B cell (primary cell): ENCODE measurements around the gene TMEM106B. TPM values are rescaled to one million over a fixed set of nuclear protein-coding genes. Genes with fewer than 3 reads are reported as not detected.

Experiments used
- ATAC-seq: fragments of 200-7000 bp; cut with Tn5 transposase; one replicate; pipeline ENCODE4 v1.10.0; 2021; ENCODE audit warnings: low read depth, mild to moderate bottlenecking, moderate number of reproducible peaks, moderate library complexity
- CTCF ChIA-PET: fragments of 350-600 bp; sonication (Branson Sonifier 250); formaldehyde crosslinking; loops from one replicate; lab custom pipeline; 2021; ENCODE audit warnings: antibody characterized with exemption, inconsistent platforms; lab: Charles Lee
- POLR2A ChIA-PET: fragments of 350-600 bp; sonication (Branson Sonifier 250); formaldehyde crosslinking; loops from one replicate; lab custom pipeline; 2021; ENCODE audit warnings: antibody characterized with exemption; lab: Charles Lee
- DNase-seq: peaks from one replicate; pipeline ENCODE4 v3.0.0; 2013
- H2AFZ ChIP-seq: 2 replicates; pipeline ENCODE4 v1.6.1; 2012; ENCODE audit warnings: mild to moderate bottlenecking, low read depth, low read length; ENCODE audit not compliant: insufficient read depth, poor library complexity, severe bottlenecking
- H3K27ac ChIP-seq, 2 donors: 1 replicate in 1 of 2; 2 replicates in 1 of 2; pipeline ENCODE4 v1.5.1; 2012 to 2013; ENCODE audit warnings: low read length in 2 of 2, mild to moderate bottlenecking in 2 of 2, moderate library complexity in 1 of 2
- H3K27me3 ChIP-seq, 4 experiments: fragments of 200-600 bp in 1 of 4; sonication (generic) in 1 of 4; replicated peaks in 1 of 4; 1 replicate in 2 of 4; 2 replicates in 2 of 4; pipeline versions ENCODE4 v1.6.1 to v1.7.0; 2013 to 2016; ENCODE audit warnings: low read length in 3 of 4, mild to moderate bottlenecking in 2 of 4, mixed read lengths in 1 of 4, moderate library complexity in 1 of 4; ENCODE audit not compliant: insufficient read depth in 4 of 4, control insufficient read depth in 3 of 4; ENCODE audit errors: control extremely low read depth in 1 of 4
- H3K36me3 ChIP-seq, 2 experiments: replicated peaks in 1 of 2; 1 replicate in 1 of 2; 2 replicates in 1 of 2; pipeline versions ENCODE4 v1.6.1 to v1.7.1; 2013; ENCODE audit warnings: low read length in 1 of 2; ENCODE audit not compliant: insufficient read depth in 2 of 2, control insufficient read depth in 1 of 2; ENCODE audit errors: control extremely low read depth in 1 of 2, extremely low read depth in 1 of 2
- H3K4me1 ChIP-seq, 2 donors: fragments of 200-600 bp in 1 of 2; sonication (generic) in 1 of 2; 1 replicate in 1 of 2; 2 replicates in 1 of 2; pipeline versions ENCODE4 v1.5.1 to v1.6.1; 2013 to 2017; ENCODE audit warnings: low read length in 2 of 2; ENCODE audit not compliant: control insufficient read depth in 2 of 2, insufficient read depth in 2 of 2
- H3K4me2 ChIP-seq: replicated peaks from 2 replicates; pipeline ENCODE3; 2012; ENCODE audit warnings: mild to moderate bottlenecking, low read depth, low read length; ENCODE audit not compliant: poor library complexity, severe bottlenecking
- H3K4me3 ChIP-seq, 5 experiments: fragments of 200-600 bp in 1 of 5; sonication (generic) in 1 of 5; 1 replicate in 3 of 5; 2 replicates in 2 of 5; pipeline versions ENCODE4 v1.5.1 to v1.7.0; 2011 to 2016; ENCODE audit warnings: low read length in 4 of 5, mild to moderate bottlenecking in 4 of 5, low read depth in 2 of 5, control low read depth in 1 of 5, moderate library complexity in 1 of 5; ENCODE audit not compliant: insufficient read depth in 1 of 5; ENCODE audit errors: control extremely low read depth in 1 of 5, extremely low read depth in 1 of 5
- H3K79me2 ChIP-seq: fragments of 200-600 bp; sonication (generic); one replicate; pipeline ENCODE4 v1.6.0; 2016; ENCODE audit warnings: low read length; ENCODE audit not compliant: control insufficient read depth, insufficient read depth
- H3K9ac ChIP-seq: fragments of 200-600 bp; sonication (generic); 2 replicates; pipeline ENCODE4 v1.6.1; 2017; ENCODE audit warnings: mild to moderate bottlenecking, low read length, moderate library complexity
- H3K9me3 ChIP-seq, 3 donors: one replicate each; pipeline versions ENCODE4 v1.6.1 to v1.7.1; 2013; ENCODE audit warnings: low read length in 2 of 3; ENCODE audit not compliant: control insufficient read depth in 2 of 3, insufficient read depth in 1 of 3; ENCODE audit errors: control extremely low read depth in 1 of 3
- H4K20me1 ChIP-seq: 2 replicates; pipeline ENCODE4 v1.6.0; 2012; ENCODE audit warnings: mild to moderate bottlenecking, low read length; ENCODE audit not compliant: insufficient read depth, control insufficient read depth, poor library complexity, severe bottlenecking
- H3K27ac Mint-ChIP-seq: one replicate; pipeline ENCODE4 v1.8.0; 2021; ENCODE audit warnings: mixed read lengths
- H3K27me3 Mint-ChIP-seq: one replicate; pipeline ENCODE4 v1.8.0; 2021; ENCODE audit warnings: mixed read lengths
- H3K4me1 Mint-ChIP-seq: one replicate; pipeline ENCODE4 v1.8.0; 2021; ENCODE audit warnings: mixed read lengths
- H3K4me3 Mint-ChIP-seq: one replicate; pipeline ENCODE4 v1.8.0; 2021; ENCODE audit warnings: mixed read lengths
- H3K9me3 Mint-ChIP-seq: one replicate; pipeline ENCODE4 v1.8.0; 2022; ENCODE audit warnings: mixed read lengths; ENCODE audit not compliant: insufficient read depth
- EZH2 ChIP-seq: IDR thresholded peaks from 2 replicates; pipeline ENCODE4 v1.6.1; 2012; ENCODE audit warnings: borderline replicate concordance, low read depth, mild to moderate bottlenecking, moderate library complexity, low read length; ENCODE audit not compliant: insufficient read depth, poor library complexity, severe bottlenecking
- WGBS: methylation state at CpG from one replicate; pipeline ENCODE4 v1.1.5; 2013; ENCODE audit warnings: missing lambda C conversion rate; ENCODE audit not compliant: insufficient coverage; 5-methylcytosine and 5-hydroxymethylcytosine counted together
- intact Hi-C: fragments of 100-400 bp; cut with micrococcal nuclease; formaldehyde crosslinking; loops from one replicate; pipeline ENCODE4 v1.10.0; 2022
- polyA plus RNA-seq: library from polyadenylated mRNA; depleted of rRNA; stranded (reverse); fragments of >200 nt; gene quantifications from 2 replicates; pipeline ENCODE4 v1.2.3, GENCODE V29; 2012
- total RNA-seq, 2 donors: library from RNA; stranded (reverse); fragments of 120-200 nt in 1 of 2; gene quantifications; 1 replicate in 1 of 2; 2 replicates in 1 of 2; pipeline versions ENCODE4 v1.2.3 to v1.2.4, GENCODE V29; 2013 to 2022
- TF ChIP-seq, protein P1 (sequence below): fragments of 200-600 bp; IDR thresholded peaks from one replicate; pipeline ENCODE4 v1.8.0; 2022; ENCODE audit warnings: antibody characterized with exemption, mild to moderate bottlenecking

Gene TMEM106B
- total and polyA plus RNA-seq, 2 donors (not counting 1 experiment from before 2014, with no cell fraction given): 8.4 to 28.3 TPM

DNA sequence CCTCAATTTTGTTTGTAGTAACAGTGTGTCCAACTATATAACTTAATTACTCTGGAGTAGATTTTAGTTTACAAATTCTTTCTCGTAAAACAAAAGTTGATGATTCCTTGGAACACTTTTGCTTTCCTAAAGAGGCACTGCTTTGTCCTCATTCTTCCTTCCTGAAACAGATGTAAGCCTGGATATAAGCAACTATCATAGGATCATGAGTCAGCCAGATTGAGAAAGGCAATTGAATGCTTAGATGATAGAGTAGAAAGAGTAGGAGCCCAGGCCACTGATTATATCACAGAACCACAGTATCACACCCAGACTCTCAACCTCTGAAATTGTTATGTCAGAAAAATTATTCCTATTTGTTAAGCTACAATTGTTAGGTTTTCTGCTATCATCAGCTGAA, 69.9 kb downstream of the TMEM106B start:
- Histone ChIP-seq H4K20me1 (no peaks in the 10 kb centered on the region), H3K4me3 (no peak overlapping the region), H3K36me3 (no peaks in the 10 kb centered on the region), H3K27ac (no peak overlapping the region), H3K9ac (no peak overlapping the region), H3K79me2 (no peaks in the 10 kb centered on the region), H3K9me3 (peaks cover 1 to 9% (median 6%) of the 10 kb centered on the region in 3 donors), H3K4me1 (no peaks in the 10 kb centered on the region), H2AFZ (no peak overlapping the region), H3K4me2 (no peak overlapping the region), H3K27me3 (peaks cover 0 to 7% (median 4%) of the 10 kb centered on the region in 4 experiments)
- DNase-seq: no peak
- intact Hi-C loops: no loop called here
- H3K27me3 Mint-ChIP-seq: peaks cover 40% of the 10 kb centered on the region
- no peak for ATAC-seq
- H3K27ac Mint-ChIP-seq: no peak overlapping the region
- no peak overlapping the region for H3K4me3 Mint-ChIP-seq
- CTCF ChIA-PET: no interaction called here
- no peak for TF ChIP-seq EZH2
- TF ChIP-seq, protein P1, sequence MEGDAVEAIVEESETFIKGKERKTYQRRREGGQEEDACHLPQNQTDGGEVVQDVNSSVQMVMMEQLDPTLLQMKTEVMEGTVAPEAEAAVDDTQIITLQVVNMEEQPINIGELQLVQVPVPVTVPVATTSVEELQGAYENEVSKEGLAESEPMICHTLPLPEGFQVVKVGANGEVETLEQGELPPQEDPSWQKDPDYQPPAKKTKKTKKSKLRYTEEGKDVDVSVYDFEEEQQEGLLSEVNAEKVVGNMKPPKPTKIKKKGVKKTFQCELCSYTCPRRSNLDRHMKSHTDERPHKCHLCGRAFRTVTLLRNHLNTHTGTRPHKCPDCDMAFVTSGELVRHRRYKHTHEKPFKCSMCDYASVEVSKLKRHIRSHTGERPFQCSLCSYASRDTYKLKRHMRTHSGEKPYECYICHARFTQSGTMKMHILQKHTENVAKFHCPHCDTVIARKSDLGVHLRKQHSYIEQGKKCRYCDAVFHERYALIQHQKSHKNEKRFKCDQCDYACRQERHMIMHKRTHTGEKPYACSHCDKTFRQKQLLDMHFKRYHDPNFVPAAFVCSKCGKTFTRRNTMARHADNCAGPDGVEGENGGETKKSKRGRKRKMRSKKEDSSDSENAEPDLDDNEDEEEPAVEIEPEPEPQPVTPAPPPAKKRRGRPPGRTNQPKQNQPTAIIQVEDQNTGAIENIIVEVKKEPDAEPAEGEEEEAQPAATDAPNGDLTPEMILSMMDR: no peak
- no CpG with 5 or more reads among the region's 1 CpG for WGBS
- no peaks in the 10 kb centered on the region for H3K4me1 Mint-ChIP-seq
- peaks cover 3% of the 10 kb centered on the region for H3K9me3 Mint-ChIP-seq
- POLR2A ChIA-PET: no interaction called here

DNA sequence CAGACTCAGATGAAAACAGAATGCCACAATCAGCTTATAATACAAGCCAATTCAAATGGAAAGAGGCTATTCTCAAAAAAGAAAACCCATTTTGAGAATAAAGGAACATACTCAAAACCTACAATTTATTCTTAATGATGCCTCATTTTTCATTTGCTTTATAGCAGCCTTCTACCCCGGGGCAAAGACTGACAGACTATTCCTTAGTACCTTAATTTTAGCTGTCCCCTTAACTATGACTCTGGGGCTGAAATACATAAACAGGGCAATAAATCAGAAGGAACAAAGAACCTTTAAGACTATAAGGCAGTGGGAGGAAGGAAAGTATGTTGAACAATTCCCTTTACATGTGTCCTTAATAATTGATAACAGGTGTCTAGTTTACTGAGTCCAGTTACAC, 76.8 kb downstream of the TMEM106B start:
- no peak overlapping the region for H3K9ac ChIP-seq
- H3K4me2 ChIP-seq: no peak overlapping the region
- peaks cover 0 to 17% (median 10%) of the 10 kb centered on the region in 3 donors for H3K9me3 ChIP-seq
- Mint-ChIP-seq H3K4me3 (no peak overlapping the region), H3K27me3 (peaks cover 14% of the 10 kb centered on the region), H3K4me1 (no peaks in the 10 kb centered on the region), H3K9me3 (peaks cover 6% of the 10 kb centered on the region), H3K27ac (no peak overlapping the region)
- WGBS: no CpG with 5 or more reads among the region's 1 CpG
- intact Hi-C loops: no loop called here
- H3K4me3 ChIP-seq: no peak overlapping the region
- no peaks in the 10 kb centered on the region for H3K36me3 ChIP-seq
- no peak overlapping the region for H3K27ac ChIP-seq
- no peaks in the 10 kb centered on the region for H4K20me1 ChIP-seq
- DNase-seq: no peak
- CTCF ChIA-PET: no interaction called here
- no peaks in the 10 kb centered on the region for H3K4me1 ChIP-seq
- no peaks in the 10 kb centered on the region for H3K79me2 ChIP-seq
- no peak for ATAC-seq
- no peaks in the 10 kb centered on the region for H3K27me3 ChIP-seq
- POLR2A ChIA-PET: no interaction called here
- no peak overlapping the region for H2AFZ ChIP-seq
- no peak for TF ChIP-seq EZH2
- TF ChIP-seq, protein P1: no peak
